K562 (cell line): Measurements from ENCODE around the gene PPP1CB. TPM values are rescaled to one million over a fixed set of nuclear protein-coding genes. Genes with fewer than 3 reads are reported as not detected.

Experiments used
- ATF2 ChIP-seq: sonication (generic); formaldehyde crosslinking; IDR thresholded peaks from 2 replicates; pipeline ENCODE4 v1.8.1; 2022; ENCODE audit warnings: missing genetic modification reagents
- BRD4 ChIP-seq: fragments of 200-600 bp; sonication (generic); IDR thresholded peaks from 2 replicates; pipeline ENCODE4 v1.6.1; 2017; ENCODE audit warnings: inconsistent platforms
- CBX8 ChIP-seq: fragments of 200-600 bp; sonication (generic); IDR thresholded peaks from 2 replicates; pipeline ENCODE4 v1.6.1; 2012; ENCODE audit warnings: borderline replicate concordance, mixed run types, low read depth, mild to moderate bottlenecking, moderate library complexity, mixed read lengths, low read length, control low read depth, inconsistent platforms; ENCODE audit not compliant: poor library complexity, severe bottlenecking; ENCODE audit errors: extremely low read depth
- CHD4 ChIP-seq: fragments of 200-600 bp; sonication (generic); IDR thresholded peaks from 3 replicates; pipeline ENCODE4 v1.6.1; 2012; ENCODE audit warnings: low read depth, mild to moderate bottlenecking, mixed read lengths, low read length, inconsistent platforms; ENCODE audit not compliant: insufficient read depth, insufficient replicate concordance, poor library complexity, severe bottlenecking
- E2F4 ChIP-seq: sonication (generic); formaldehyde crosslinking; IDR thresholded peaks from 2 replicates; pipeline ENCODE4 v1.8.0; 2022; ENCODE audit warnings: mild to moderate bottlenecking, low read depth, missing genetic modification reagents
- ELF1 ChIP-seq: fragments of 200-800 bp; sonication (Bioruptor generic); IDR thresholded peaks from 2 replicates; pipeline ENCODE4 v1.6.1; 2016; ENCODE audit warnings: missing genetic modification characterization, missing compliant biosample characterization
- GTF2E2 ChIP-seq: fragments of 200-800 bp; sonication (Bioruptor generic); IDR thresholded peaks from 2 replicates; pipeline ENCODE4 v1.6.1; 2016; ENCODE audit warnings: missing genetic modification characterization, missing compliant biosample characterization
- HDAC6 ChIP-seq: IDR thresholded peaks from 2 replicates; pipeline ENCODE4 v1.6.1; 2012; ENCODE audit warnings: low read depth, mild to moderate bottlenecking, control low read depth, inconsistent platforms, low read length, moderate library complexity
- HMGN3 ChIP-seq: IDR thresholded peaks from 2 replicates; pipeline ENCODE4 v1.6.1; 2011; ENCODE audit warnings: borderline replicate concordance, low read depth, mild to moderate bottlenecking, mixed read lengths, low read length; ENCODE audit not compliant: insufficient read length; ENCODE audit errors: extremely low read depth
- HNRNPL ChIP-seq: fragments of 200-400 bp; formaldehyde crosslinking; IDR thresholded peaks from 2 replicates; pipeline ENCODE4 v1.6.1; 2017; ENCODE audit warnings: low read depth, mild to moderate bottlenecking, low read length
- NFIX ChIP-seq: fragments of 250-450 bp; sonication (Bioruptor Pico); IDR thresholded peaks from 2 replicates; pipeline ENCODE4 v1.4.0; 2020; ENCODE audit warnings: low read depth, mild to moderate bottlenecking, moderate library complexity
- POLR2AphosphoS5 ChIP-seq: IDR thresholded peaks from 2 replicates; pipeline ENCODE4 v1.6.1; 2011; ENCODE audit warnings: mild to moderate bottlenecking, low read depth, low read length, moderate library complexity; ENCODE audit not compliant: control insufficient read depth, insufficient read depth
- POU5F1 ChIP-seq: fragments of 150-350 bp; IDR thresholded peaks from 2 replicates; pipeline ENCODE4 v1.6.1; 2014; ENCODE audit warnings: borderline replicate concordance, low read length, low read depth, mild to moderate bottlenecking; ENCODE audit not compliant: partially characterized antibody
- RBM15 ChIP-seq: fragments of 200-400 bp; formaldehyde crosslinking; IDR thresholded peaks from 2 replicates; pipeline ENCODE4 v1.6.1; 2018; ENCODE audit warnings: mild to moderate bottlenecking, low read length, moderate library complexity; ENCODE audit not compliant: insufficient read depth
- RHOXF2B ChIP-seq: fragments of 250-450 bp; sonication (Bioruptor Pico); conservative IDR thresholded peaks from 2 replicates; pipeline ENCODE4 v1.5.1; 2021
- SAFB ChIP-seq: fragments of 200-400 bp; formaldehyde crosslinking; IDR thresholded peaks from 2 replicates; pipeline ENCODE4 v1.6.1; 2017; ENCODE audit warnings: low read depth, low read length, borderline replicate concordance
- SMAD4 ChIP-seq: fragments of 250-450 bp; sonication (Bioruptor Pico); conservative IDR thresholded peaks from 2 replicates; pipeline ENCODE4 v1.8.0; 2021; ENCODE audit warnings: inconsistent platforms, mild to moderate bottlenecking, moderate library complexity
- SOX6 ChIP-seq: fragments of 450-650 bp; IDR thresholded peaks from 2 replicates; pipeline ENCODE4 v1.6.1; 2014; ENCODE audit warnings: mild to moderate bottlenecking
- THRB ChIP-seq: fragments of 450-650 bp; formaldehyde crosslinking; conservative IDR thresholded peaks from 2 replicates; pipeline ENCODE4 v1.4.0; 2022; ENCODE audit warnings: mild to moderate bottlenecking, missing genetic modification characterization
- ZNF589 ChIP-seq: fragments of 200-800 bp; sonication (Bioruptor generic); IDR thresholded peaks from 2 replicates; pipeline ENCODE4 v1.6.1; 2016; ENCODE audit warnings: low read depth, missing genetic modification characterization, missing compliant biosample characterization
- ZNF76 ChIP-seq: fragments of 250-450 bp; sonication (Bioruptor Pico); IDR thresholded peaks from 2 replicates; pipeline ENCODE4 v1.4.0; 2020; ENCODE audit warnings: mild to moderate bottlenecking, moderate library complexity, borderline replicate concordance
- ZNF79 ChIP-seq: fragments of 250-450 bp; sonication (Bioruptor Pico); IDR thresholded peaks from 2 replicates; pipeline ENCODE4 v1.4.0; 2020; ENCODE audit warnings: low read depth, mild to moderate bottlenecking, moderate library complexity
- polyA plus RNA-seq, 8 experiments: library from polyadenylated mRNA; depleted of rRNA in 4 of 8; stranded (reverse) in 5 of 8; unstranded in 3 of 8; fragments of >200 nt; fragmentation: Nextera tagmentation in 2 of 8; fragmentation: Illumina TruSeq in 1 of 8; extraction: Ambion mirVana in 2 of 8; extraction: Trizol in 1 of 8; gene quantifications; 2 replicates each; pipeline versions ENCODE4 v1.2.1 to v1.2.3, GENCODE V29; 2011 to 2014; ENCODE audit warnings: inconsistent platforms in 1 of 8, missing spikeins in 1 of 8
- total RNA-seq, 7 experiments: library from RNA; depleted of rRNA in 6 of 7; stranded (reverse); fragments of >200 nt in 6 of 7; fragmentation: Illumina TruSeq in 2 of 7; extraction: Trizol in 2 of 7; gene quantifications; 2 replicates each; pipeline versions ENCODE4 v1.2.1 to v1.2.3, GENCODE V29; 2011 to 2021; ENCODE audit warnings: low replicate concordance in 1 of 7

Gene PPP1CB
- total and polyA plus RNA-seq, 9 of the 15 experiments (the other 6 are each of a cell fraction or from before 2014, with no cell fraction given): 25.6 to 118 (median 58.9) TPM

GRCh38 chr2:28751956-28752630, 463 bp downstream of the PPP1CB start (continued):
- no peak for TF ChIP-seq THRB (CRISPR knock-in tag)
- no peak; the same call in none of the 2 replicates for TF ChIP-seq GTF2E2 (tag)
- 0 out of 2 replicates have a peak, but pooled peaks have one; percentile 59 for TF ChIP-seq ZNF76 (CRISPR knock-in tag)
- TF ChIP-seq RHOXF2B (CRISPR knock-in tag): no peak
- TF ChIP-seq ZNF589: no peak
- 0 out of 2 replicates have a peak, but pooled peaks have one; percentile 54 for TF ChIP-seq BRD4
- TF ChIP-seq HNRNPL: no peak
- no peak for TF ChIP-seq NFIX (CRISPR knock-in tag)
- no peak for TF ChIP-seq SAFB
- no peak for TF ChIP-seq ZNF79
- TF ChIP-seq SOX6: no peak
- TF ChIP-seq ELF1 (tag): no peak
- peak; percentile 12 for TF ChIP-seq HMGN3
- TF ChIP-seq POU5F1: no peak
- TF ChIP-seq RBM15: no peak
- no peak for TF ChIP-seq CBX8
- TF ChIP-seq HDAC6: no peak
- TF ChIP-seq CHD4: no peak
- no peak for TF ChIP-seq ATF2 (CRISPR knock-in tag)
- no peak for TF ChIP-seq SMAD4 (CRISPR knock-in tag)
- TF ChIP-seq E2F4 (CRISPR knock-in tag): no peak
- peak; percentile 18; the same call in 1 of the 2 replicates for TF ChIP-seq POLR2AphosphoS5
